ENCODE measurements around the gene DHCR24. TPM values are rescaled to one million over a fixed set of nuclear protein-coding genes. Genes with fewer than 3 reads are reported as not detected.
A peak's percentile ranks its signal among the peaks of the same experiment; 100 is the strongest.

DHCR24 gene
- total RNA-seq, 1 donor from 2014 or later: 207 TPM

GRCh38 chr1:54864460-54865208 lies 22.4 kb downstream of the DHCR24 start:
- peak overlapping the region; percentile 15 for H3K27ac Mint-ChIP-seq

GRCh38 chr1:54863267-54863665 lies 23.7 kb downstream of the DHCR24 start:
- DNase-seq: no peak
- Mint-ChIP-seq H3K27me3 (no peaks in the 10 kb centered on the region), H3K36me3 (ENCODE audit: low read depth) (peaks cover 62% of the 10 kb centered on the region), H3K4me3 (no peak overlapping the region), H3K4me1 (peaks cover 17% of the 10 kb centered on the region), H3K27ac (no peak overlapping the region), H3K9me3 (no peaks in the 10 kb centered on the region)
- intact Hi-C loops (cut with micrococcal nuclease): no loop called here

More at GRCh38 chr1:54864460-54865208, 22.4 kb downstream of the DHCR24 start:
- peaks cover 63% of the 10 kb centered on the region for H3K36me3 Mint-ChIP-seq (ENCODE audit: low read depth)
- H3K9me3 Mint-ChIP-seq: no peaks in the 10 kb centered on the region
- no peak for DNase-seq
- no peaks in the 10 kb centered on the region for H3K27me3 Mint-ChIP-seq
- intact Hi-C loops (cut with micrococcal nuclease): no loop called here
- peaks cover 12% of the 10 kb centered on the region for H3K4me1 Mint-ChIP-seq
- no peak overlapping the region for H3K4me3 Mint-ChIP-seq

- H3K4me3 Mint-ChIP-seq: no peak overlapping the region
- H3K27ac Mint-ChIP-seq: peak overlapping the region; percentile 15
- H3K9me3 Mint-ChIP-seq: no peaks in the 10 kb centered on the region
- no peak for DNase-seq
- peaks cover 67% of the 10 kb centered on the region for H3K36me3 Mint-ChIP-seq (ENCODE audit: low read depth)
- H3K27me3 Mint-ChIP-seq: no peaks in the 10 kb centered on the region
- intact Hi-C loops (cut with micrococcal nuclease): no loop called here
- H3K4me1 Mint-ChIP-seq: peaks cover 17% of the 10 kb centered on the region
These were observed 25.8 kb downstream of the DHCR24 start for GRCh38 chr1:54861070-54861761.

- no peak overlapping the region for H3K27ac Mint-ChIP-seq
- H3K27me3 Mint-ChIP-seq: no peaks in the 10 kb centered on the region
- no peaks in the 10 kb centered on the region for H3K9me3 Mint-ChIP-seq
- peaks cover 67% of the 10 kb centered on the region for H3K36me3 Mint-ChIP-seq (ENCODE audit: low read depth)
- DNase-seq: no peak
- intact Hi-C loops (cut with micrococcal nuclease): no loop called here
- no peak overlapping the region for H3K4me3 Mint-ChIP-seq
- peaks cover 17% of the 10 kb centered on the region for H3K4me1 Mint-ChIP-seq
These were observed 27.1 kb downstream of the DHCR24 start for GRCh38 chr1:54859700-54860391.

GRCh38 chr1:54857746-54858561 lies 29.0 kb downstream of the DHCR24 start:
- no peak overlapping the region for H3K27ac Mint-ChIP-seq
- H3K9me3 Mint-ChIP-seq: no peaks in the 10 kb centered on the region
- no peak for DNase-seq
- no peaks in the 10 kb centered on the region for H3K27me3 Mint-ChIP-seq
- intact Hi-C loops (cut with micrococcal nuclease): no loop called here
- no peak overlapping the region for H3K4me3 Mint-ChIP-seq
- H3K36me3 Mint-ChIP-seq (ENCODE audit: low read depth): peaks cover 64% of the 10 kb centered on the region
- peaks cover 17% of the 10 kb centered on the region for H3K4me1 Mint-ChIP-seq

- no peak overlapping the region for H3K4me3 Mint-ChIP-seq
- no peaks in the 10 kb centered on the region for H3K27me3 Mint-ChIP-seq
- no peak for DNase-seq
- intact Hi-C loops (cut with micrococcal nuclease): no loop called here
- no peak overlapping the region for H3K27ac Mint-ChIP-seq
- H3K36me3 Mint-ChIP-seq (ENCODE audit: low read depth): peaks cover 67% of the 10 kb centered on the region
- H3K4me1 Mint-ChIP-seq: peaks cover 15% of the 10 kb centered on the region
- H3K9me3 Mint-ChIP-seq: no peaks in the 10 kb centered on the region
These were observed 29.9 kb downstream of the DHCR24 start for GRCh38 chr1:54857141-54857540.

GRCh38 chr1:54854381-54855020 lies 32.5 kb downstream of the DHCR24 start:
- peaks cover 65% of the 10 kb centered on the region for H3K36me3 Mint-ChIP-seq (ENCODE audit: low read depth)
- intact Hi-C loops (cut with micrococcal nuclease): no loop called here
- DNase-seq: no peak
- peaks cover 5% of the 10 kb centered on the region for H3K4me1 Mint-ChIP-seq
- H3K27me3 Mint-ChIP-seq: no peaks in the 10 kb centered on the region
- H3K9me3 Mint-ChIP-seq: no peaks in the 10 kb centered on the region
- H3K27ac Mint-ChIP-seq: no peak overlapping the region
- no peak overlapping the region for H3K4me3 Mint-ChIP-seq

- Mint-ChIP-seq H3K9me3 (no peaks in the 10 kb centered on the region), H3K27me3 (no peaks in the 10 kb centered on the region), H3K4me1 (peaks cover 3% of the 10 kb centered on the region), H3K27ac (no peak overlapping the region), H3K4me3 (no peak overlapping the region), H3K36me3 (ENCODE audit: low read depth) (peaks cover 66% of the 10 kb centered on the region)
- no peak for DNase-seq
- intact Hi-C loops (cut with micrococcal nuclease): no loop called here
These were observed 33.1 kb downstream of the DHCR24 start for GRCh38 chr1:54853793-54854370.

GRCh38 chr1:54853096-54853792 lies 33.8 kb downstream of the DHCR24 start:
- intact Hi-C loops (cut with micrococcal nuclease): no loop called here

GRCh38 chr1:54851936-54852524 lies 35.0 kb downstream of the DHCR24 start:
- no peak overlapping the region for H3K4me3 Mint-ChIP-seq
- H3K36me3 Mint-ChIP-seq (ENCODE audit: low read depth): peaks cover 68% of the 10 kb centered on the region

More at GRCh38 chr1:54853096-54853792, 33.8 kb downstream of the DHCR24 start:
- peaks cover under 1% of the 10 kb centered on the region for H3K4me1 Mint-ChIP-seq
- no peak overlapping the region for H3K27ac Mint-ChIP-seq
- no peaks in the 10 kb centered on the region for H3K9me3 Mint-ChIP-seq
- no peak overlapping the region for H3K4me3 Mint-ChIP-seq
- H3K27me3 Mint-ChIP-seq: no peaks in the 10 kb centered on the region
- DNase-seq: no peak
- H3K36me3 Mint-ChIP-seq (ENCODE audit: low read depth): peaks cover 67% of the 10 kb centered on the region

GRCh38 chr1:54851406-54851805 lies 35.6 kb downstream of the DHCR24 start:
- H3K36me3 Mint-ChIP-seq (ENCODE audit: low read depth): peaks cover 62% of the 10 kb centered on the region

More at GRCh38 chr1:54851936-54852524, 35.0 kb downstream of the DHCR24 start:
- no peaks in the 10 kb centered on the region for H3K27me3 Mint-ChIP-seq
- no peak overlapping the region for H3K27ac Mint-ChIP-seq
- no peaks in the 10 kb centered on the region for H3K9me3 Mint-ChIP-seq
- intact Hi-C loops (cut with micrococcal nuclease): no loop called here
- DNase-seq: no peak
- H3K4me1 Mint-ChIP-seq: no peaks in the 10 kb centered on the region

GRCh38 chr1:54850737-54851136 lies 36.3 kb downstream of the DHCR24 start:
- Mint-ChIP-seq H3K4me3 (no peak overlapping the region), H3K27me3 (no peaks in the 10 kb centered on the region), H3K4me1 (no peaks in the 10 kb centered on the region), H3K9me3 (no peaks in the 10 kb centered on the region), H3K36me3 (ENCODE audit: low read depth) (peaks cover 57% of the 10 kb centered on the region), H3K27ac (no peak overlapping the region)
- intact Hi-C loops (cut with micrococcal nuclease): no loop called here
- no peak for DNase-seq

More at GRCh38 chr1:54851406-54851805, 35.6 kb downstream of the DHCR24 start:
- Mint-ChIP-seq H3K4me3 (no peak overlapping the region), H3K27ac (no peak overlapping the region), H3K9me3 (no peaks in the 10 kb centered on the region), H3K4me1 (no peaks in the 10 kb centered on the region), H3K27me3 (no peaks in the 10 kb centered on the region)
- no peak for DNase-seq
- intact Hi-C loops (cut with micrococcal nuclease): no loop called here

Data from activated CD4-positive, alpha-beta T cell treated with anti-CD3 and anti-CD28 coated beads, Interleukin-2, amount 10 ng/mL, durations not matched to agents 24 days and 14 days (primary cell).